ENCODE results near the gene PPP2R3A.
"Not testable (repeated sequence)": the region's sequence is repeated elsewhere in the genome, so short reads cannot be mapped to it uniquely, and the experiment has no call there.

The PPP2R3A gene

DNA sequence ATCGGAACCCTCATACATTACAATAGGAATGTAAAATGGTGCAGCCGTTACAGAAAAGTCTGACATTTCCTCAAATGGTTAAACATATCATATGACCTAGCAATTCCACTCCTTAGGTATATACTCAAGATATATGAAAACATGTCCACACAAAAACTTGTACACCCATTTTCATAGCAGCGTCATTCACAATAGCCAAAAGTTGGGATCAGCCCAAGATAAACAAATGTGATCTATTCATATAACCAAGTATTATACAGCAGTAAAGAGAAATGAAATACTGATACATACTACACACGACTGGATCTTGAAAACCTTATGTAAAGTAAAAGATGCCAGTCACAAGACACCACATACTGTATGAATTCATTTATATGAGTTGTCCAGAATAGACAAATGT is 128.2 kb downstream of the PPP2R3A start:
- DNase-seq (ENCODE audit: low read depth), result no peak

DNA sequence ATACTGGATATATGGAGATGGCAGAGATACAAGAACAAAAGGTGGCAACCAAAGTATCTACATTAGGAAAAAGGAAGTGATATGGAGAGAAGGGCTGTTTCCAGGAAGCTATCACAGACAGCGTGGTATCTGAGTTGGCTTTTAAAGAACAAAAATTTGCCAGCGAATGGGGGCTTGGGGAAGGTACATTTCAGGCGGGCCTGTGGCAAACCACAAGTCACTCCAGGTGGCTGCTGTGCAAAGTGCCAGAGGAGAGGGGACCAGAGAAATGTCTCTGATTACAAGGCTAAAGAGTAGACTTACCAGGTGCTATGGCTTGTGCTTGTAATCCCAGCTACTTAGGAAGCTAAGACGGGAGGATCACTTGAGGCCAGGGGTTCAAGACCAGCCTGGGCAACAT is 139.5 kb downstream of the PPP2R3A start:
- DNase-seq (ENCODE audit: low read depth), result no peak

- DNase-seq (ENCODE audit: low read depth), result no peak
These were observed 140.6 kb downstream of the PPP2R3A start for GRCh38 chr3:136106101-136106500.

DNA sequence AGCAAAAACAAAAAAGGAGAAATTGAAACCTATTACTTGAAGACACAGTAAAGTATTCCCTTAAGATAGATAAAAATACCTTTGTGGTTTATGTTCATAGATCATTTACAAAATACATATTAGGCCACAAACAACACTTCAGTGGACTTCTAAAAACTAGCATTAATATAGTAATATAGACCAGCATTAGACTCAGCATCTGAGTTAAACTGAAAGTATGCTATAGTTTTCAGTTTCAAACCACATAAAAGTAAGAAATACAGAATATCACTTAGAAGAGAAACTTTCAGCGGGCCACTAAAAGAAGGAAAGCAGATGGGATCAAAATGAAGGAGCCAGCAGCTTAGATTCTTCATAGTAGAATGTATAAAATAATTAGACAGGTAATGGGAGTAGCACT is 144.0 kb downstream of the PPP2R3A start:
- no peak for DNase-seq (ENCODE audit: low read depth)

- no peak for DNase-seq (ENCODE audit: low read depth)
These were observed 145.0 kb downstream of the PPP2R3A start for GRCh38 chr3:136110481-136110880.

- no peak for DNase-seq (ENCODE audit: low read depth)
These were observed 148.9 kb downstream of the PPP2R3A start for GRCh38 chr3:136114421-136114820.

DNA sequence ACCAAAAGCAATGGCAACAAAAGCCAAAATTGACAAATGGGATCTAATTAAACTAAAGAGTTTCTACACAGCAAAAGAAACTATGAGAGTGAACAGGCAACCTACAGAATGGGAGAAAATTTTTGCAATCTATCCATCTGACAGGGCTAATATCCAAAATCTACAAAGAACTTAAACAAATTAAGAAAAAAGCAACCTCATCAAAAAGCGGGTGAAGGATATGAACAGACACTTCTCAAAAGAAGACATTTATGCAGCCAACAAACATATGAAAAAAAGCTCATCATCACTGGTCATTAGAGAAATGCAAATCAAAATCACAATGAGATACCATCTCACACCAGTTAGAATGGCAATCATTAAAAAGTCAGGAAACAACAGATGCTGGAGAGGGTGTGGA is 153.8 kb downstream of the PPP2R3A start:
- DNase-seq (ENCODE audit: low read depth), result not testable (repeated sequence)

GRCh38 chr3:136119783-136120182 is 154.3 kb downstream of the PPP2R3A start:
- not testable (repeated sequence) for DNase-seq (ENCODE audit: low read depth)

- DNase-seq (ENCODE audit: low read depth), result no peak
These were observed 155.1 kb downstream of the PPP2R3A start for GRCh38 chr3:136120373-136121348.

GRCh38 chr3:136122006-136122405 is 156.5 kb downstream of the PPP2R3A start:
- DNase-seq (ENCODE audit: low read depth), result no peak

DNA sequence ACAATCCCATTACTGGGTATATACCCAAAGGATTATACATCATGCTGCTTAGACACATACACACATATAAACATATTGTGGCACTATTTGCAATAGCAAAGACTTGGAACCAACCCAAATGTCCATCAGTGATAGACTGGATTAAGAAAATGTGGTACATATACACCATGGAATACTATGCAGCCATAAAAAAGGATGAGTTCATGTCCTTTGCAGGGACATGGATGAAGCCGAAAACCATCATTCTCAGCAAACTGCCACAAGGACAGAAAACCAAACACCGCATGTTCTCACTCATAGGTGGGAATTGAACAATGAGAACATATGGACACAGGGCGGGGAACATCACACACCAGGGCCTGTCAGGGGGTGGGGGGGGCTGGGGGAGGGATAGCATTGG is 166.1 kb downstream of the PPP2R3A start:
- not testable (repeated sequence) for DNase-seq (ENCODE audit: low read depth)

GRCh38 chr3:136134091-136134490 is 168.6 kb downstream of the PPP2R3A start:
- DNase-seq (ENCODE audit: low read depth), result no peak

DNA sequence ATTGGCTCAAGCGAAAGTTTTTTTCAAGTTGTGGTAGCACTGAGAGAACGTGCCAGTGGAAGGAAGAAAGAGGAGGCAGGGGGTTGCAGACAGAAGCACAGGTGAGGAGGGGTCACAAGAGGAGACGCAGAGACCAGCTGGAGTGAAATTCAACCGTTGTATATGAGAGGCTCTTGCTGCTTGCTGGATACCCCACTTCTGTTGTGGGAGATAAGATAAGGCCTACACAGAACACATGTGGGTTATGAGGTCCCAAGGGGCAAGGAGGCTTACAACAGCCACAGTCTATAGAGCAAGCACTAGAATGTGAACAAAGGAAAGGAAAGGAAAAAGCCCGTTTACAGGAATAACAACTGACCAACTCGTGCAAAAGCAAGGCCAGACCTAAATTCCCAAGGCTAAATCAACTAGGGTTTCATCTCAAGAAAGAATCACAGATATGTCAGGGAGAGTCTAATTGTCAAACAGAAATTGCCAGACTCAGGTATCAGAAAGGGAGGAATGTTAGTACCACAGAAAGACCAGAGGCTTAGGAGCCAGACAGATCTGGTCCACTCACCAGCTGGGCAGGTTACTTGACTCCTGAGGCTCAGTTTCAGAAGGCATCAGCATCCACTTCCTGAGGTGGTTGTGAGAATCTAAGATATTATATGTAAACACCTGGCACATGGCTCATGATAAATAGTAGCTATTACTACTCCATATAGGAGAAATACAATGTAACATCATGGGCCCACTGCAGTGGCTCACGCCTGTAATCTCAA is 169.7 kb downstream of the PPP2R3A start:
- DNase-seq (ENCODE audit: low read depth), result no peak

GRCh38 chr3:136136454-136136853 is 170.9 kb downstream of the PPP2R3A start:
- no peak for DNase-seq (ENCODE audit: low read depth)

DNA sequence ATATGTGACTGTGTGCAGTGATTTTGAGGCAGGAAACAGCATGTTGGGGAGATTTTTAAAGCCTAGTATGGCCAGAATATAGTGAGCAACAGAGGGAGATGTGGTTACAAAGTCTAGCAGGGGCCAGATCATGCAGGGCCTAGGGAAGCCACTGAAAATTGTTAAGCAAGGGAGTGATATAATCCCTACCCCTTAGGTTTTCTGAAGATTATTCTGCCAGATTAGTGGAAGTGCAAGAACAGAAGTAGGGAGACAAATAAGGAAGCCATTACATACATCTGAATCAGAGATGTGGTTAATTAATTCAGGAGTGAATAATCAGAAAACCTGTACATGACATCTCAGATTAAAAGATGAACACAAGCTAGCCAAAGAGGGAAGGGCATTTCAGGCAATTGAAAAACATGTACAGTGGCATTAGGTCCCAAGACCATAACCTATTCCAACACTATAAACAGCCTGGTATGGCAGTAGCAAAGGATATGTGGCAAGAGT is 175.8 kb downstream of the PPP2R3A start:
- DNase-seq (ENCODE audit: low read depth), result no peak

GRCh38 chr3:136141891-136142290 is 176.4 kb downstream of the PPP2R3A start:
- DNase-seq (ENCODE audit: low read depth), result no peak

GRCh38 chr3:136142592-136142991 is 177.1 kb downstream of the PPP2R3A start:
- DNase-seq (ENCODE audit: low read depth), result no peak

DNA sequence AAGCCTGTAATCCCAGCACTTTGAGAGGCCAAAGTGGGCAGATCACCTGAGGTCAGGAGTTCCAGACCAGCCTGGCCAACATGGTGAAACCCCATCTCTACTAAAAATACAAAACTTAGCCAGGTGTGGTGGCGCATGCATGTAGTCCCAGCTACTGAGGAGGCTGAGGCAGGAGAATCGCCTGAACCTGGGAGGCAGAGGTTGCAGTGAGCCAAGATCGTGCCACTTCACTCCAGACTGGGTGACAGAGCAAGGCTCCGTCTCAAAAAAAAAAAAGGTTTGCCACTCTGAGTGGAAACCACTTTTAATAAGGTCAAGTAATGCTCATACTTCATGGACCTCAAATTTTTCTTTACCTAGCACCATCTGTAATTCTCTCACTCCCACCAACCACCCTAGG is 178.9 kb downstream of the PPP2R3A start:
- DNase-seq (ENCODE audit: low read depth), result not testable (repeated sequence)

DNA sequence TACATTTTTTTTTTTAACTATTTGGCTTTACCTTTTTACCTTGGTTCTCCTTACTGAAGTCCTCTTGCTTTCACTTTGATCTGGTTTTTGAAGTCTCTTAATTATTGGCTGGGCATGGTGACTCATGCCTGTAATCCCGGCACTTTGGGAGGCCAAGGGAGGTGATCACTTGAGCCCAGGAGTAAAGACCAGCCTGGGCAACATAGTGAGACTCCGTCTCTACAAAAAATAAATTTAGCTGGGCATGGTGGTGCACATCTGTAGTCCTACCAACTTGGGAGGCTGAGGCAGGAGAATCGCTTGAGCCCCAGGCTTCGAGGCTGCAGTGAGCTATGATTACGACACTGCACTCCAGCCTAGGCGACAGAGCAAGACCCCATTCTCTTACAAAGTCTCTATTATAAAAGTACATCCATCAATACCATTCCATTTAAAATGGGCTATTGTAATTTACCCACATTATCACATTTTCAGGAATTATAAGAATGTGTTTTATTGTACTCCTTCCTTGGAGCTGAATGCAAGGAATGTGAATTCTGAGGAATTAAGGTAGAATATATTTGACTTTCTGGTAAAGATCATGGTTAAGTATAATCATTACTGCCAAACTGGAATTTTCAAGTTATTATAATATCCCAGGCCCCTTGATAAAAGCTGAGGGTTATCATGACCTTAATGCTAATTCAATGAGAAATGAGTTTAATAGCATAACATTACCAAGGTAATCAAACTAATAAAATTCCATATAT is 181.6 kb downstream of the PPP2R3A start:
- DNase-seq (ENCODE audit: low read depth), result no peak

DNA sequence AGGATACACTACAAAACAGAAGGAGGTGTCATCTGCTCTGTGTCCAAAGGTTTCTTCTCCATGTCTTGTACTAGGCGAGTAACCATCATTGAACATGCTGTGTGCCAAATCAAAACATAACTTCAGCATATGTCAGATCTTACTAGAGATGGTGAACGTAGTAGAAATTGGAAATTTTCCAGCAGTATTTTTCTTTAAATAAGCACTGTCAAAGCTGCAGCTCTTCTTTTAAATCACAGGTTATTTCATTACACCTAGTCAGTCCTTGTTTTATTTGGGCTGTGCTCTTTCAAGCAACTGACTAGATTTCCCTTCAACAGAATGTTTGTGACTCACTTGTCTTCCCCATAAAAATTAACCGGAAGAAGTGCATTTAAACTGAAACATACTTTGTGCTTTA is 184.1 kb downstream of the PPP2R3A start:
- DNase-seq (ENCODE audit: low read depth), result no peak

DNA sequence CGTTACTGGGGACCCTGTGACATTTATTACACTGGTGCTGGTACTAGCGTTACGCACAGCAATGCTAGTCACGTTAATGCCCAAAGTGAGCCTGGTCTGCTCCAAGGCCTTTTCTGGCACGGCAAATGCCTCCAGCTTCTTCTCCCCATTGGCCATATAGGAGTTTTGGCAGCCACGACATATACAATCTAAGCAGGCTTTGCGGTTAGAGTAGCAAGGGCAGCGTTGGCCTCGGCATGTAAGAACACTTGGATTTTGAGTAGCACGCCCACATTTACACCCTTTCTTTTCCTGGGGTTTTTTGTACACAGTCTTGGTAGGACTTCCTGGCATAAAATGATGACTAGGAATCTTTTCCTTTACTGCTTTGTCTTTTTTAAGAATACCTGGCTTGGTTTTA is 185.7 kb downstream of the PPP2R3A start:
- DNase-seq (ENCODE audit: low read depth), result no peak

GRCh38 chr3:136152176-136152843 is 186.8 kb downstream of the PPP2R3A start:
- no peak for DNase-seq (ENCODE audit: low read depth)

Measured in stimulated activated CD4-positive, alpha-beta T cell treated with anti-CD3 and anti-CD28 coated beads, Interleukin-2, amount 100 ng/mL, for 4 hours (primary cell).